Lower lobe of right lung (tissue), 2 donors: ENCODE results near the gene ENAH. TPM values are rescaled to one million over a fixed set of nuclear protein-coding genes. Genes with fewer than 3 reads are reported as not detected.

Source experiments
- ATAC-seq, 2 donors: fragments of 200-7000 bp; cut with Tn5 transposase; one replicate each; pipeline ENCODE4 v1.9.1; 2020 to 2022; ENCODE audit warnings: mild to moderate bottlenecking in 2 of 2, moderate library complexity in 2 of 2
- DNase-seq: peaks from one replicate; pipeline ENCODE4 v3.0.0-alpha.2; 2020
- H3K27ac ChIP-seq: fragments of 200-600 bp; one replicate; pipeline ENCODE4 v1.8.0; 2022
- H3K27me3 ChIP-seq: fragments of 200-600 bp; one replicate; pipeline ENCODE4 v1.8.0; 2022; ENCODE audit warnings: low read depth
- H3K36me3 ChIP-seq: fragments of 200-600 bp; one replicate; pipeline ENCODE4 v1.8.0; 2022; ENCODE audit warnings: mild to moderate bottlenecking
- H3K4me1 ChIP-seq: fragments of 200-600 bp; one replicate; pipeline ENCODE4 v1.8.0; 2022
- H3K4me3 ChIP-seq: fragments of 200-600 bp; one replicate; pipeline ENCODE4 v1.8.0; 2022; ENCODE audit warnings: mild to moderate bottlenecking
- H3K9me3 ChIP-seq: fragments of 200-600 bp; one replicate; pipeline ENCODE4 v1.8.0; 2022
- CTCF ChIP-seq: fragments of 200-600 bp; IDR thresholded peaks from one replicate; pipeline ENCODE4 v1.8.0; 2022; ENCODE audit warnings: antibody characterized with exemption, mild to moderate bottlenecking
- intact Hi-C: fragments of 100-400 bp; cut with DNase I; formaldehyde crosslinking; loops from one replicate; pipeline ENCODE4 v1.11.0; 2022
- total RNA-seq: library from RNA; stranded (reverse); fragmentation: NEBNext Ultra II Directional; extraction: Animal tissue kit (Norgen Biotek cat#: 25700); gene quantifications from one replicate; pipeline ENCODE4 v1.2.1, GENCODE V29; 2021
- donor health status: DM: no; HTN: yes; CAD: no; lungs with severe emphysema.

Gene ENAH
- total RNA-seq, 1 donor from 2014 or later: 51.4 TPM

GRCh38 chr1:225537554-225538251 lies 115.2 kb downstream of the ENAH start:
- TF ChIP-seq CTCF: no peak
- H3K27me3 ChIP-seq: no peaks in the 10 kb centered on the region
- ATAC-seq (no peak), DNase-seq (no peak)
- H3K27ac ChIP-seq: no peak overlapping the region
- no peaks in the 10 kb centered on the region for H3K4me1 ChIP-seq
- no peaks in the 10 kb centered on the region for H3K36me3 ChIP-seq
- H3K9me3 ChIP-seq: no peaks in the 10 kb centered on the region
- H3K4me3 ChIP-seq: no peak overlapping the region
- intact Hi-C loops: no loop called here

- no peaks in the 10 kb centered on the region for H3K27me3 ChIP-seq
- intact Hi-C loops: no loop called here
Observed at GRCh38 chr1:225535280-225535679, 117.6 kb downstream of the ENAH start.

GRCh38 chr1:225534772-225535171 lies 118.2 kb downstream of the ENAH start:
- Histone ChIP-seq H3K27ac (no peak overlapping the region), H3K27me3 (no peaks in the 10 kb centered on the region), H3K36me3 (peaks cover 2% of the 10 kb centered on the region), H3K9me3 (no peaks in the 10 kb centered on the region), H3K4me3 (no peak overlapping the region), H3K4me1 (no peaks in the 10 kb centered on the region)
- no peak for TF ChIP-seq CTCF
- no peak for DNase-seq
- no peak for ATAC-seq
- intact Hi-C loops: no loop called here

More at GRCh38 chr1:225535280-225535679, 117.6 kb downstream of the ENAH start:
- ATAC-seq: no peak
- no peaks in the 10 kb centered on the region for H3K36me3 ChIP-seq
- DNase-seq: no peak
- H3K27ac ChIP-seq: no peak overlapping the region
- no peaks in the 10 kb centered on the region for H3K9me3 ChIP-seq
- H3K4me3 ChIP-seq: no peak overlapping the region
- TF ChIP-seq CTCF: no peak
- H3K4me1 ChIP-seq: no peaks in the 10 kb centered on the region

- Histone ChIP-seq H3K36me3 (peaks cover 3% of the 10 kb centered on the region), H3K27ac (no peak overlapping the region), H3K4me3 (no peak overlapping the region), H3K4me1 (no peaks in the 10 kb centered on the region), H3K27me3 (no peaks in the 10 kb centered on the region), H3K9me3 (no peaks in the 10 kb centered on the region)
- ATAC-seq: no peak
- no peak for TF ChIP-seq CTCF
- intact Hi-C loops: no loop called here
- no peak for DNase-seq
Observed at GRCh38 chr1:225534135-225534534, 118.8 kb downstream of the ENAH start.

GRCh38 chr1:225533238-225533637 lies 119.7 kb downstream of the ENAH start:
- intact Hi-C loops: no loop called here
- H3K27me3 ChIP-seq: no peaks in the 10 kb centered on the region
- H3K27ac ChIP-seq: no peak overlapping the region
- H3K4me3 ChIP-seq: no peak overlapping the region
- no peak for TF ChIP-seq CTCF
- H3K9me3 ChIP-seq: no peaks in the 10 kb centered on the region
- H3K4me1 ChIP-seq: no peaks in the 10 kb centered on the region
- DNase-seq (no peak), ATAC-seq (no peak)
- H3K36me3 ChIP-seq: peaks cover 3% of the 10 kb centered on the region
